SH-SY5Y (cell line): ENCODE data around the gene BMAL1.

Source experiments
- GATA2 ChIP-seq: IDR thresholded peaks from 2 replicates; pipeline ENCODE4 v1.6.1; 2011; ENCODE audit warnings: mild to moderate bottlenecking, low read depth, low read length
- GATA3 ChIP-seq: IDR thresholded peaks from 2 replicates; pipeline ENCODE4 v1.6.1; 2011; ENCODE audit warnings: low read depth, mild to moderate bottlenecking, low read length, moderate library complexity

- no peak for TF ChIP-seq GATA2
- TF ChIP-seq GATA3 = no peak
Measured at GRCh38 chr11:13433437-13433836, 155.8 kb downstream of the BMAL1 start.
